ENCODE measurements around the gene SLC4A11.

DNA sequence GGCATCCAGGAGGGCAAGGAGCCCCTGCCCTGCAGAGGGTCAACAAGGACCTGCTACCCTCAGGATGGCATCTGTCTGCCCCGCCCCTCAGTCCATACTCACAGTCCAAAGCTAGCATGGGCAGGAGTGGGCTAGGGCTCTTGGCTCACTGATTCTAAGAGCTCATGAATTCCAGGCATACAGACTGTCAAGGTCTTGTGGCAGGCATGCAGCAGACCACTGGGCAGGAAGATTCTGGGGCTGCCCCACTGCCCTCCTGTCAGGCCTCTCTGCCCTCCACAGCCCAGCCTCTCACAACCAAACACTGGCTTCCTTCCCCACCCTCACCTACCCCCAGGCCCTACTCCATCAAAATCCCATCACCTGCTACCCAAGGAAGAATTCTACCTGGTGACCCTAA, 5.6 kb upstream of the SLC4A11 start:
- TF ChIP-seq CTCF (IDR thresholded peaks at IDR 0.05) = no peak
- TF ChIP-seq POLR2A (IDR thresholded peaks at IDR 0.05) = no peak
